Gastroesophageal sphincter (tissue), 4 donors: ENCODE measurements around the gene PIBF1. TPM values are rescaled to one million over a fixed set of nuclear protein-coding genes. Genes with fewer than 3 reads are reported as not detected.

Experiments
- ATAC-seq: fragments of 150-250 bp; one replicate; pipeline ENCODE4 v1.9.1; 2016; ENCODE audit warnings: mild to moderate bottlenecking, moderate library complexity
- H3K27ac ChIP-seq, 4 donors: fragments of 200-600 bp; sonication (generic) in 3 of 4; 1 replicate in 3 of 4; 2 replicates in 1 of 4; pipeline ENCODE4 v1.5.1; 2016 to 2019
- H3K27me3 ChIP-seq: fragments of 200-600 bp; sonication (generic); one replicate; pipeline ENCODE4 v1.5.1; 2019
- H3K36me3 ChIP-seq, 2 donors: fragments of 200-600 bp; sonication (generic); one replicate each; pipeline ENCODE4 v1.5.1; 2019; ENCODE audit warnings: control low read depth in 1 of 2
- H3K4me1 ChIP-seq, 3 donors: fragments of 200-600 bp; sonication (generic); 1 replicate in 2 of 3; 2 replicates in 1 of 3; pipeline ENCODE4 v1.5.1; 2016 to 2019; ENCODE audit warnings: control low read depth in 2 of 3
- H3K4me3 ChIP-seq, 2 donors: fragments of 200-600 bp; sonication (generic); one replicate each; pipeline ENCODE4 v1.5.1; 2019; ENCODE audit warnings: mild to moderate bottlenecking in 1 of 2, moderate library complexity in 1 of 2
- H3K9me3 ChIP-seq, 3 donors: fragments of 200-600 bp; sonication (generic); one replicate each; pipeline ENCODE4 v1.5.1; 2017 to 2019; ENCODE audit warnings: control low read depth in 2 of 3
- EP300 ChIP-seq: sonication (generic); formaldehyde crosslinking; IDR thresholded peaks from one replicate; pipeline ENCODE4 v1.6.1; 2017; ENCODE audit warnings: antibody characterized with exemption, mild to moderate bottlenecking
- POLR2A ChIP-seq, 2 donors: fragments of 450-650 bp; IDR thresholded peaks; one replicate each; pipeline ENCODE4 v1.6.1; 2017; ENCODE audit warnings: antibody characterized with exemption in 2 of 2, mild to moderate bottlenecking in 2 of 2, moderate library complexity in 1 of 2
- POLR2AphosphoS5 ChIP-seq: sonication (generic); formaldehyde crosslinking; IDR thresholded peaks from one replicate; pipeline ENCODE4 v1.6.1; 2017; ENCODE audit warnings: antibody characterized with exemption
- WGBS, 2 donors: methylation state at CpG; one replicate each; pipeline ENCODE4 v1.1.5; 2018; ENCODE audit warnings: low coverage in 1 of 2; 5-methylcytosine and 5-hydroxymethylcytosine counted together
- total RNA-seq, 4 donors: library from RNA; depleted of rRNA; stranded (reverse); fragments of >200 nt; gene quantifications; one replicate each; pipeline ENCODE4 v1.1.0, GENCODE V29; 2016
- TF ChIP-seq, protein P1 (sequence below), 4 experiments: fragments of 200-600 bp in 2 of 4; fragments of 450-650 bp in 2 of 4; sonication (generic) in 1 of 4; IDR thresholded peaks; one replicate each; pipeline ENCODE4 v1.5.1; 2017 to 2019; ENCODE audit warnings: antibody characterized with exemption in 4 of 4, mild to moderate bottlenecking in 2 of 4, moderate library complexity in 2 of 4

Gene PIBF1
- total RNA-seq, 4 donors from 2014 or later: 13.1 to 38.4 (median 22.3) TPM

DNA sequence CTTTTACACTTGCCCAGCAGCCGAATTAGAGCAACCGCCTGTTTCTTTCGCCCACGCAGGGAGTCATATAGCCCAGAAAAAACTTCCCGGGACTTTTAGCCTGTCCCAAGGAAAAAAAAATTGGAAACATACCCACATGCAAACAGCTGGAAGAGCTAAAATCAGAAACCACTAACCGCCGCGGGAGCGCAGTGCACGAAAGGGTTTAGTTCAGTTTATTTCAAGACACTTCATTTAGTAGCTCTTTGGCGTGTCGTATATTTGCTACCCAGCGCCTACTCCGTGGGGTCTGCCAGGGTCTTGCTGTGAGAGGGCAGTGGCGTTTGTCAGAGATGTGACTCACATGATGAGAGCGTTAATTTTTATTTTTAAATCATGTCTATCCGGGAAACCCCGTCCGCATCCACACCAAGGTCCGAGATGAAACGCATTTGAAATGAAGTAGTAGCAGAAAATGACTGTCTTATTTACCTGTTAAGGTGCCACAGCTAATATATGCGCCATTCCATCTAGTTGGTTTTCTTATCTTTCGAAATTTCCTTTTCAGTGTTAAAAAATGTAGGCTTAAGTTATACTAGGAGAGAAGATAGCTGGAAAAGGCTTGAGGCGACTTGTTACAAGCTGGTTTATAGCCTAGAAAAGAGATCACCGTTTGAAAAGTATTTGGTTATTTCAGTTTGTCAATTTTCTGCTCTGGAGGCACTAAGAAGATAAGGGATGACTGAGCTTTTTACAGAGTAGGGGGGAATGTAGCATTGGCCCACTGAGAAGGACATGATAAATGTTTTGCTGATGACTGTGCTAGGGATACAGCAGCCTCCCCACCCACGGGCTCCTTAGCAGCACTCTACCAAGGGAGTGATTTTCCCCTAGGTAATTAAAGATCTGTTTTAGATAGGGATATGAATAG is 278.6 kb downstream of the PIBF1 start:
- Histone ChIP-seq H3K27me3 (no peaks in the 10 kb centered on the region), H3K36me3 (no peaks in the 10 kb centered on the region), H3K9me3 (no peaks in the 10 kb centered on the region), H3K4me3 (peak overlapping the region; percentile 48 to 85), H3K4me1 (peaks cover 0 to 21% (median 4%) of the 10 kb centered on the region in 3 donors), H3K27ac (peak overlapping the region in 3 of 4 donors; percentile 32 to 87 (median 84))
- 7 to 8% methylated on average over 23 to 26 of the region's 26 CpGs for WGBS, 2 donors
- ATAC-seq: no peak
- TF ChIP-seq EP300 (no peak), POLR2A (IDR thresholded peaks at IDR 0.05) (no peak), POLR2AphosphoS5 (no peak)
- TF ChIP-seq, protein P1, sequence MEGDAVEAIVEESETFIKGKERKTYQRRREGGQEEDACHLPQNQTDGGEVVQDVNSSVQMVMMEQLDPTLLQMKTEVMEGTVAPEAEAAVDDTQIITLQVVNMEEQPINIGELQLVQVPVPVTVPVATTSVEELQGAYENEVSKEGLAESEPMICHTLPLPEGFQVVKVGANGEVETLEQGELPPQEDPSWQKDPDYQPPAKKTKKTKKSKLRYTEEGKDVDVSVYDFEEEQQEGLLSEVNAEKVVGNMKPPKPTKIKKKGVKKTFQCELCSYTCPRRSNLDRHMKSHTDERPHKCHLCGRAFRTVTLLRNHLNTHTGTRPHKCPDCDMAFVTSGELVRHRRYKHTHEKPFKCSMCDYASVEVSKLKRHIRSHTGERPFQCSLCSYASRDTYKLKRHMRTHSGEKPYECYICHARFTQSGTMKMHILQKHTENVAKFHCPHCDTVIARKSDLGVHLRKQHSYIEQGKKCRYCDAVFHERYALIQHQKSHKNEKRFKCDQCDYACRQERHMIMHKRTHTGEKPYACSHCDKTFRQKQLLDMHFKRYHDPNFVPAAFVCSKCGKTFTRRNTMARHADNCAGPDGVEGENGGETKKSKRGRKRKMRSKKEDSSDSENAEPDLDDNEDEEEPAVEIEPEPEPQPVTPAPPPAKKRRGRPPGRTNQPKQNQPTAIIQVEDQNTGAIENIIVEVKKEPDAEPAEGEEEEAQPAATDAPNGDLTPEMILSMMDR (IDR thresholded peaks at IDR 0.05): no peak

DNA sequence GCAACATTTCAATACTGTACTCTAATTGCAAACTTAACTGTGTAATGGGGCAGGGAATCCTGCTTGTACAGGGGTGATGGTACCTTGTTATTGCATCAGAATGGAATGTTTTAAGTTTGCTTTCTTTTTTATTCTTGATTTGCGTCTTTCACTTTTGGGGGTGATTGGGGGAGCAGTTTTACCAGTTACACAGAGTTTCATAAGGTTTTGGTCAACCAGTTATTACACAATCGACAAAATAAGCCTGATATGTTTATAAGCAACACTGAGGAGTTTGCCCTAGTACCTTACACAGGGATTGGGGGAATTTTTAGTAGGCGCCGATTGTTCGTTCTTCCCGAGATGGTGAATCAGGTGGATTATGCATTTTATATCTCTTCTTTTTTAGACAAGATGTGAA is 279.5 kb downstream of the PIBF1 start:
- Histone ChIP-seq H3K36me3 (no peaks in the 10 kb centered on the region), H3K4me3 (peak overlapping the region in 1 of 2 donors; percentile 85), H3K4me1 (peaks cover 0 to 21% (median 4%) of the 10 kb centered on the region in 3 donors), H3K27ac (peak overlapping the region in 1 of 4 donors; percentile 84), H3K9me3 (no peaks in the 10 kb centered on the region), H3K27me3 (no peaks in the 10 kb centered on the region)
- TF ChIP-seq, protein P1 (IDR thresholded peaks at IDR 0.05): no peak
- TF ChIP-seq POLR2AphosphoS5 (no peak), EP300 (no peak), POLR2A (IDR thresholded peaks at IDR 0.05) (no peak)
- WGBS, 2 donors: 76 to 85% methylated on average over 4 to 5 of the region's 6 CpGs
- no peak for ATAC-seq

DNA sequence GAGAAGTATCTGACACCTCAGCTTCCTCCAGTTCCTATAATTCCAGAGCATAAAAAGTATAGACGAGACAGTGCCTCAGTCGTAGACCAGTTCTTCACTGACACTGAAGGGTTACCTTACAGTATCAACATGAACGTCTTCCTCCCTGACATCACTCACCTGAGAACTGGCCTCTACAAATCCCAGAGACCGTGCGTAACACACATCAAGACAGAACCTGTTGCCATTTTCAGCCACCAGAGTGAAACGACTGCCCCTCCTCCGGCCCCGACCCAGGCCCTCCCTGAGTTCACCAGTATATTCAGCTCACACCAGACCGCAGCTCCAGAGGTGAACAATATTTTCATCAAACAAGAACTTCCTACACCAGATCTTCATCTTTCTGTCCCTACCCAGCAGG is 279.9 kb downstream of the PIBF1 start:
- peaks cover 0 to 21% (median 4%) of the 10 kb centered on the region in 3 donors for H3K4me1 ChIP-seq
- H3K27me3 ChIP-seq: no peaks in the 10 kb centered on the region
- no peaks in the 10 kb centered on the region for H3K9me3 ChIP-seq
- ATAC-seq: no peak
- peak overlapping the region in 1 of 4 donors; percentile 84 for H3K27ac ChIP-seq
- WGBS, 2 donors: 77 to 94% methylated on average over 5 of the region's 9 CpGs
- H3K36me3 ChIP-seq: no peaks in the 10 kb centered on the region
- TF ChIP-seq POLR2AphosphoS5 (no peak), EP300 (no peak)
- peak overlapping the region in 1 of 2 donors; percentile 85 for H3K4me3 ChIP-seq

DNA sequence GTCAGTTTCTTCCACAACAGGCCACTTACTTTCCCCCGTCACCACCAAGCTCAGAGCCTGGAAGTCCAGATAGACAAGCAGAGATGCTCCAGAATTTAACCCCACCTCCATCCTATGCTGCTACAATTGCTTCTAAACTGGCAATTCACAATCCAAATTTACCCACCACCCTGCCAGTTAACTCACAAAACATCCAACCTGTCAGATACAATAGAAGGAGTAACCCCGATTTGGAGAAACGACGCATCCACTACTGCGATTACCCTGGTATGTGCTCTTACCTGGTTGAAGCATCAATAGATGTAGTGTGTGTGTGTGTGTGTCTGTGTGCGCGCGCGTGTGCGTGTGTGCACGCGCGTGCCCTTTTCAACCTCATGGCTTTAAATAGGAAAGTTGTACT is 280.5 kb downstream of the PIBF1 start:
- no peaks in the 10 kb centered on the region for H3K27me3 ChIP-seq
- no peak overlapping the region for H3K4me3 ChIP-seq
- TF ChIP-seq, protein P1 (IDR thresholded peaks at IDR 0.05): no peak
- TF ChIP-seq POLR2A (IDR thresholded peaks at IDR 0.05) (no peak), EP300 (no peak), POLR2AphosphoS5 (no peak)

DNA sequence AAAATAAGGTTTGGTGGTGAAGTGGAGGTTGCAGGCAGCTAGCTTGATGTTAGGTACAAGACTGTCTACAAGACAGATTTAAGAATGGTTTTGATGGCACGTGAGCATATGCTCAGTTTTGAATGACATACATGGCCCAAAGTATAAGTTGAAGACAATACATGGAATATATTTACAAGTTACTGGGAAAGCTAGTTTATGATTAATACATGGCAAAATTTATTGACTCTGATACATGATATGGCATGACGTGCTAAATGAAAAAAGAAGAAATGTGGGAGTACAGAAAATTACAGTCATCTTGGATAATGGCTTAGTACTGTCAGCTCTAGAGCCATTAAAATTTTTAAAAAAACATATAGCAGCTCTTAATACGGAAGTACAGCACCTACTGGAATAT is 281.2 kb downstream of the PIBF1 start:
- Histone ChIP-seq H3K9me3 (no peaks in the 10 kb centered on the region), H3K36me3 (no peaks in the 10 kb centered on the region), H3K4me3 (no peak overlapping the region), H3K27ac (no peak overlapping the region), H3K4me1 (peaks cover 0 to 15% (median 4%) of the 10 kb centered on the region in 3 donors), H3K27me3 (no peaks in the 10 kb centered on the region)
- no peak for ATAC-seq
- 58 to 62% methylated on average over 3 of the region's 3 CpGs for WGBS, 2 donors
- TF ChIP-seq EP300: no peak
- TF ChIP-seq, protein P1 (IDR thresholded peaks at IDR 0.05): no peak
- no peak for TF ChIP-seq POLR2A (IDR thresholded peaks at IDR 0.05)
- no peak for TF ChIP-seq POLR2AphosphoS5

More for the DNA sequence above, 280.5 kb downstream of the PIBF1 start:
- ATAC-seq: no peak
- no peaks in the 10 kb centered on the region for H3K36me3 ChIP-seq
- no peaks in the 10 kb centered on the region for H3K9me3 ChIP-seq
- 84 to 86% methylated on average over 12 of the region's 13 CpGs for WGBS, 2 donors
- peaks cover 0 to 21% (median 4%) of the 10 kb centered on the region in 3 donors for H3K4me1 ChIP-seq
- peak overlapping the region in 1 of 4 donors; percentile 84 for H3K27ac ChIP-seq
